ENCODE data around the gene VSTM4.

DNA sequence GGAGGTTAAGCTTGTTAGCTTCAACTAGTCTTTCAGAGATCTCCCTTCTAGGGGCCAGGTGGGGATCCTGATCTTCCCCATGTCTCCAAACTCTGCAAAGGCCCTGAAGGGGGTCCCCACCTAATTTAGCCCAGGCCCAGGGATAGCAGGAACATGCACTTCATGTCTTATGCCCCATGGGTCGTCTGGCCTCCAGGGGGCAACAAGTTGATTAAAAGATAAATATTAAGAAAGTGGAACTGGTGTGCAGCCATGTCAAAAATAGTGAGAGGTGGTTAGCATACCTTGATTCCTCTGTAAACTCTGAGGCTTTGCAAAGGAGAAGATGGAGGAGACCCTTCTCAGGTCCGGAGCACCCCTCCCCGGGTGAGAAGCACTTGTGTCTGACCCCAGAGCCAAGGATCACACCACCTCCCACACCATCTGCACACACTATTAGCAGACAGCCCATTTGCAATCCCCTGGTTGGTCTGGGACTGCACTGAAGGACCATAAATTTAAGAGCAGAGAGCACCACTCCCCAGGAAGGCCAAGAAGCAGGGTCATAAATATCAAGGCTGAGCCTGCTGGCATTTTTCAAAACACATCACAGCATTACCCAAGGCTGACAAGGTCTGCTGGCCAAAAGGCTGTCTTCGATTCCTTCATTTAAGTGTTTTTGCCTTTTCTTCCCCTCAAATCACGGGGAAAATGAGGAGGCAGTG, 131.5 kb downstream of the VSTM4 start:
- TF ChIP-seq, protein P1, sequence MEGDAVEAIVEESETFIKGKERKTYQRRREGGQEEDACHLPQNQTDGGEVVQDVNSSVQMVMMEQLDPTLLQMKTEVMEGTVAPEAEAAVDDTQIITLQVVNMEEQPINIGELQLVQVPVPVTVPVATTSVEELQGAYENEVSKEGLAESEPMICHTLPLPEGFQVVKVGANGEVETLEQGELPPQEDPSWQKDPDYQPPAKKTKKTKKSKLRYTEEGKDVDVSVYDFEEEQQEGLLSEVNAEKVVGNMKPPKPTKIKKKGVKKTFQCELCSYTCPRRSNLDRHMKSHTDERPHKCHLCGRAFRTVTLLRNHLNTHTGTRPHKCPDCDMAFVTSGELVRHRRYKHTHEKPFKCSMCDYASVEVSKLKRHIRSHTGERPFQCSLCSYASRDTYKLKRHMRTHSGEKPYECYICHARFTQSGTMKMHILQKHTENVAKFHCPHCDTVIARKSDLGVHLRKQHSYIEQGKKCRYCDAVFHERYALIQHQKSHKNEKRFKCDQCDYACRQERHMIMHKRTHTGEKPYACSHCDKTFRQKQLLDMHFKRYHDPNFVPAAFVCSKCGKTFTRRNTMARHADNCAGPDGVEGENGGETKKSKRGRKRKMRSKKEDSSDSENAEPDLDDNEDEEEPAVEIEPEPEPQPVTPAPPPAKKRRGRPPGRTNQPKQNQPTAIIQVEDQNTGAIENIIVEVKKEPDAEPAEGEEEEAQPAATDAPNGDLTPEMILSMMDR (IDR thresholded peaks at IDR 0.05; ENCODE audit: low read depth, low read length): no peak
- TF ChIP-seq EZH2phosphoT487 (IDR thresholded peaks at IDR 0.05; ENCODE audit: low read depth): no peak

All from OCI-LY3 (cell line).